Right ventricle myocardium superior (tissue), 1 donor: ENCODE data around the gene CCDC127. TPM values are rescaled to one million over a fixed set of nuclear protein-coding genes. Genes with fewer than 3 reads are reported as not detected.
"Not testable (repeated sequence)": the region's sequence is repeated elsewhere in the genome, so short reads cannot be mapped to it uniquely, and the experiment has no call there.

Experiments
- ATAC-seq: fragments of 200-7000 bp; cut with Tn5 transposase; one replicate; pipeline ENCODE4 v1.9.1; 2020; ENCODE audit warnings: mild to moderate bottlenecking; ENCODE audit not compliant: poor library complexity
- DNase-seq: peaks from one replicate; pipeline ENCODE4 v3.0.0-alpha.2; 2020
- intact Hi-C: fragments of 100-400 bp; cut with DNase I; formaldehyde crosslinking; loops from one replicate; pipeline ENCODE4 v1.11.2; 2022
- total RNA-seq: library from RNA; stranded (reverse); fragmentation: NEBNext Ultra II Directional; extraction: Animal tissue kit (Norgen Biotek cat#: 25700); gene quantifications from one replicate; pipeline ENCODE4 v1.2.1, GENCODE V29; 2021
- donor health status: DM: no; HTN: yes; CAD: no; lungs with severe emphysema.

Gene CCDC127
- total RNA-seq, 1 donor from 2014 or later, result 8.1 TPM

GRCh38 chr5:207599-207998 is 10.4 kb downstream of the CCDC127 start:
- ATAC-seq, result peak; percentile 7

DNA sequence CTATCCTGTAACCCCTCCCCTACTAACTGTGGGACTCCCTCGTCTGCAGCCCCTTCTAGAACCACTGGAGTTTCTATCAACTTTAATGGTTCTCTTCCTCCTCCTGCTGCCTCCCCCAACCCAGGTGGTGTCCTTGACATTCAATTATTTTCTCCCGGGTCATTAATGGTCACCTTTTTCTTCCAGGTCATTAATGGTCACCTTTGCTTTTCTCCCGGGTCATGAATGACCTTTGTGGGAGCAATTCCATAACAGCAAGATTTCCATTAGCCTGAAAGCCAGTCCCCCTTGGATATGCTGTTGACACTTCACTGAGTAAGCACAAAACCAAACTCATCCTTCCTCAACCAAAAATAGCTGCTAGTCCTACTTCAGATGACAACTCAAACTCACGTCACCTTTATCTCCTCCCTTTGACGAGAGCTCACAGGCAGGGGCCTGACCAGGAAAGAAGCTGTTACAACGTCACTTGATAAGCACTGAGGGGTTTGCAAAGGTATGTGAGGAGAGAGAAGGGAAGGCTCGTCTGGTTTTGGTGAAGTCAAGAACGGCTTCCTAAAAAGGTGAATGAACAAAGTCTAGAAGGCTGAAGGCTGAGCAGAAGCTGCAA is 10.9 kb downstream of the CCDC127 start:
- intact Hi-C loops, result no loop called here
- ATAC-seq (peak; percentile 65), DNase-seq (no peak)

More at GRCh38 chr5:207599-207998, 10.4 kb downstream of the CCDC127 start:
- DNase-seq, result no peak
- intact Hi-C loops, result no loop called here

GRCh38 chr5:206406-206805 is 11.5 kb downstream of the CCDC127 start:
- DNase-seq (no peak), ATAC-seq (peak; percentile 92)
- intact Hi-C loops, result no loop called here

DNA sequence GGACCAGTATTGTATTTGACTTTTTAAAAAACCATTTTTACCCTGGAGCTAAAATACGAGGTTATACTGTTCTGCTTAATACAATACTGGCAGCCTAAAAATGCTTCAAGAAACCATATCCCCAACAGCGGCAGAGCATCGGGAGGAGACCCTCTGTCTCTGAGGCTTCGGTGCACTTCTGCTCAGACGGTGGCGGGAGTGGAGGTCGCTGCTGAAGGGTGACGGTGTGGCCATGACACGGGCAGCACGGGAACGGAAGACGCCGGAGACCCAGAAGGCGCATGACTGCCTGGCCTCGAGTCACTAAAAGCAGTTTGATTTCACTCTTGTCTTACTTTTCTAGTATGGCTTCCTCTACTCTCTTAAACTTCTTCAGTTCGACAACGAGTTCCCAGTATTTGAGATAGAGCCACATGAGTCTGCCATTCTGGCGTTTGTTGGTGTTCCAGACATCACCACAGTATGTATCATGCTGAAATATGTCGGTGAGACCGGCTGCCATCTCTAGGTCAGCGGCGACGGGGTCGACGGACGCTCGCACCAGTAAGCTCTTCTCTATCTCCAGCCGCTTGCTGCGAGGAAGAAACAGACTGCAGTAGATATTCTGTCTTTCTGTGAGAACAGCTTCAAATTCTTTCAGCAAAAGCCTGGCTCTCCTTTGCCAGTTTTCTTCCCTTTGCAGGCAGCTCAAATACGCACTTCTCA is 12.8 kb downstream of the CCDC127 start:
- intact Hi-C loops, result no loop called here
- no peak for ATAC-seq
- DNase-seq, result no peak

DNA sequence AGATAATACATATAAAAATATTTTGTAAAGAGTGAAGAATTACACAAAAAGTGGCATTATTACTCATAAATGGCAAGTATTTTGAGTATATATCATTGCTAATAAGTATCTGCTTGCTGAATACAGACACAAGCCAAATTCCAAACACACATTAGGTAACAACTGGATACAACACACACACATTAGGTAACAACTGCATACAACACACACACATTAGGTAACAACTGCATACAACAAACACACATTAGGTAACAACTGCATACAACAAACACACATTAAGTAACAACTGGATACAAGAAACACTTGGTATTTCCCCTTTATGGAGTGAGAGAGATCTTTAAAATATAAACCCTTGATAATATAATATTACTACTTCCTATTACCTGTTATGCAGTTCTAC is 13.5 kb downstream of the CCDC127 start:
- ATAC-seq, result no peak
- intact Hi-C loops, result no loop called here
- DNase-seq, result no peak

DNA sequence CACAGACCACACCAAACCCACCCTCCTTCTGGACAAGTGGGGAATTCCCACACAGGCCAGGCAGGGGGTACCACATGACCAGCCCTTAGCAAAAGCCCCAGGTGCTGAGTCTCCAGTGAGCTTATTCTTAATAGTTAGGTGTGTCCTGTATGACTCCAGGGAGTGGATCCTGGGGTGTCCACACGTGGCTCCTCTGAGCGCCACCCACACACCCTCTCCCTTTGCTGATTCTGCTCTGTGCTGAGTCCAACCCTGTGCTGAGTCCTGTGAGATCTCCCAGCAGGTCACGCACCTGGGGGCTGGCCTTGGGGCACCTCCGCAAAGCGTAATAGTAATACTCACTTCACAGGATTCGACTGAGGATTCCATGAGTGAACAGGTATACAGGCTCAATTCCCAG is 14.0 kb downstream of the CCDC127 start:
- no peak for DNase-seq
- ATAC-seq, result no peak
- intact Hi-C loops, result no loop called here

DNA sequence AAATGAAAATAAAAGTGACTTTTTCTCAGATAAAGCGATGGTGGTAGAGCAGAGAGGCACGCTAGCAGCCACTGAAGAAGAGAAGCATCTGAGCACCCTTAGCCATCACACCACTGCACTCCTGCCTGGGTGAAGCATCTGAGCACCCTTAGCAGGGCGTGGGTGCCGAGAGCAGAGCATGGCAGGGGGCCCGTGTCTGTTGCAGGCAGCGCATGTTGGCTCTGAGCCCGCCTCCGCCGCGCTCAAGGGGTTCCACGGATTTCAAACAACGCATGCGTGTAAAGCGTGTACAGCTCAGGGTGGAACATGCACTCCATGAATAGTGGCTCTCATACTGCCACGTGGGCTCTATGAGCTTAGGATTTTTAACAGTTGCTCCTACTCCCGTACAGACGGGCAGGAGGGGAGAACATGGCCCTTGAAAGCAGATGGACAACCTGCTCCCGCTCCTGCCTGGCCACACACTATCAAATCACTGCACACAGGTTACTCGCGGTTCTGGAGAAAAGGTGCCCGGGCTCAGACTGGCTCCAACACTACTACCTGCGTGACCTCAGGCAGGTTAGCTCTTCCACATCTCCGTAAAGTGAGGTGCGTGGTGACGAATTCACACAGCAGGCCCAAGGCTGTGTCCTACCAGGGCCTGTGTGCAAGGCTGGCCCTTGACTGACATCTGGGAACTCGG is 14.6 kb downstream of the CCDC127 start:
- ATAC-seq (no peak), DNase-seq (no peak)
- intact Hi-C loops, result no loop called here

- intact Hi-C loops, result no loop called here
- DNase-seq (no peak), ATAC-seq (no peak)
These were observed 16.3 kb downstream of the CCDC127 start for GRCh38 chr5:201672-202071.

DNA sequence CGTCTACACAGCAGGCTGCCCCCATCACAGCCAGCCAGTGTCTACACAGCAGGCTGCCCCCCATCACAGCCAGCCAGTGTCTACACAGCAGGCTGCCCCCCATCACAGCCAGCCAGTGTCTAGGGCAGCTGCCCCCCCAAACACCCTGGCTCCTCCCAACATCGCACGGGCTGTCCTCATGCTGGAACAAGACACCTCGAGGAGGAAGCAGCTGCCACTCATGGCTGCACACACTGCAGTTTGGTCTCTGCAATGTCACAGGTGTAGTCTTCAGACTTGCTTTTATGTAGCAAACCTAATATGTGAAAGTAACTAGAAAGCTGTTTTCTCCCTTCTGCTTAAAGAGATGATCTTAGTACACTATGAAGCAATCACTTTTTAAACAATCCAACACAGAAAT is 17.0 kb downstream of the CCDC127 start:
- intact Hi-C loops, result no loop called here
- ATAC-seq (no peak), DNase-seq (no peak)

DNA sequence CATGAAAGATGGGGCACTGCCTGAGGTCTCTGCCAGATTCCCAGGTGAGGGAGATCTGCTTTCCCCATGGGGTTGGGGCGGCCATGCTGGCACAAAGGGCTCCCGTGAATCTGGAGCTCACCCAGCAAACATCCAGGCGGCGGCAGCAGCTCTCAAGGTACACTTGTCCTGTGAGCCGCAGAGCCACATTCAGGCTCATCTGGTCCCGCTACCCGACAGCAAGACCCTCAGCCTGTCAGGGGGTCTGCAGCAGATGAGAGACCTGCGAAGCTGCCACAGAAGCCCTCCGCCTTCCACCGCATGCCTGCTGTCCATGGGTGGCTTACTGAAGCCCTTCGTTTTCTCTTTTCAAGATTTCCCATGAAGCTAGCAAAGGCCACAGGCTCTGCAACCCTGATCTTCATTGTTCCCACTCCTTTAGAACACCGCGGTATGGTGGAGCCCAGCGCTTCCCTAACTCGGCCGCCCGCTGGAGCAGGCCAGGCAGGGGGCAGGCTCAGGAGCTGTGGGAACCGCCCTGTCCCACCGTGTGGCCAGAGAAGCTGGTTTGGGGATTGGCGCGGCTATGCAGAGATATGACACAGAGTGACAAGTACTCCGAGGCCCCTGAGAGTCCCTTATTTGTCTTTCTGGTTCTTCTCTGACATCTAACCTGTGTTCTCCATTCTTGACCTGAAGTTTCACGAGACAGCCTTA is 17.9 kb downstream of the CCDC127 start:
- DNase-seq (no peak), ATAC-seq (peak; percentile 29)
- intact Hi-C loops, result no loop called here

DNA sequence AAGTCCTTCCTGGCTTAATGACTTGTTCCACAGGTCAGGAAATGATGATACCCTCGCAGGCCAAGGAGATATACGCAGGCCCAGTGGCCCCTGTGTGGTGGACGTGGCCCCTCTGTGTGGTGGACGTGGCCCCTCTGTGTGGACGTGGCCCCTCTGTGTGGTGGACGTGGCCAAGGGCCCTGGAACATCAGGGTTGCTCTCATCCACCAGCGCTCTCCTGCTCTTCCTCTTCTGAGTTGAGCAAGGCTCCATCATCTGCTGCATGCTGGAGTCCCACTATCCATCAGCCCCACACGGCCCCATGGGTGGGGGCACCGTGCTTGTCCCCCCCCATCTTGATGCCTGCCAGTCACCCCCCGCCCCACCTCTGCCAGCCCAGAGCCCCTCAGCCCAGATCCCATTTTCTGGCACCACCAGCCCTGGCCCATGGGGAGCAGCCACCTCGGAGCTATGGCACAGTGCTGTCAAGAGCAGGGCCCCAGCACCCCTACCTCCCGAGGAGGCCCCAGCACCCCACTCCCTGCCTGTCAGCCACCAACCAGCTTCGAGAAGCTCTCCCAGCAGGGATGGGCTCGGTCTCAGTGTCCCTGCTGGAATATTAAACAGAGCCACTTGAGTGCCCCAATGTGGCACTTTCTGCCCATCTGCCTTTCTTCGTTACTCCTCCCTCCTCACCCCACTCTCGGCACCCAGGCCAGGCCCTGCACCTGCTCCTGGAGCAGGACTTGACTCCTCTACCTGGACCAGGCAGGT is 18.6 kb downstream of the CCDC127 start:
- intact Hi-C loops, result no loop called here
- DNase-seq (no peak), ATAC-seq (no peak)

GRCh38 chr5:198516-199196 is 19.3 kb downstream of the CCDC127 start:
- no peak for DNase-seq
- ATAC-seq, result no peak
- intact Hi-C loops, result no loop called here

DNA sequence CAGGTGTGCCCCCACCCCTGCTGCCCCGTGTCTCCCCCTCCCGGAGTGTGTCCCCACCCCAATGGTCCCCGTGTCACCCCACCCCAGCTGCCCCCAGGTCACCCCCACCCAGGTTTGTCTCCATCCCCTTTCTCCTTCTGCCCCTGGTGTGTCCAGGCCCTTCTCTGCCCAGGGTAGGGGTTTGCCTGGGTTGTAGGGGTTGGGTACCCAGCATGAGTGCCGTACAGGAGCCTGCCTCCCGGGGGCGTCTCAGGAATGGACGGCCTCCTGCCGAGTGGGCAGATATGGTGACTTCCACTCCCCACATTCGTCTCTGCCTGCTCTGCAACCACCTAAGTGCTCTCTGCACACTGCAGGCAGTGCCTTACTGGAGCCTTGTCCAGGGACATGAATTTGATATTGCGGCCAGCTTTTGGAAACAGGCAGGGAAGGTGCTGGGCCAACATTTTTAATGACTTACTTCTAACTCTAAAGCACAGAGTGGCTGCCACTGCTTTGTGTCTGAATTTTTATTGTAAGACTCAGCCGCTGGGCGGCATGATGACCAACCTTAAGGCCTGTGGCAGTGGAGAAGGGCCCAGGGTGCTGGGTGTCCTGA is 20.0 kb downstream of the CCDC127 start:
- no peak for DNase-seq
- ATAC-seq, result peak; percentile 4
- intact Hi-C loops, result no loop called here

DNA sequence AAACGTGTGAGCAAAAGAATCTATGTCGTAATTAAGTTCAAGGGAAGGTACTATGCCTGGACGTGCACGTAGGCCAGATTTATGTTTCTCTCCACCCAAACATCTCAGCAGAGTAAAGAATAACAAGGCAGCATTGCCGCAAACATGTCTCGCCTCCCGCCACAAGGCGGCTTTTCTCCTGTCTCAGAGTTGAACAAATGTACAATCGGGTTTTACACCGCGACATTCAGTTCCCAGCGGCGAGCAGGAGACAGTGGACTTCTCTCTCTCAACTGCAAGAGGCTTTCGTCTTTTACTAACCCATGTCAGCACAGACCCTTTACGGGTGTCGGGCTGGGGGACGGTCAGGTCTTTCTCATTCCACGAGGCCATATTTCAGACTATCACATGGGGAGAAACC is 20.9 kb downstream of the CCDC127 start:
- ATAC-seq, intact Hi-C loops, DNase-seq: not testable (repeated sequence)

- ATAC-seq (no peak), DNase-seq (no peak)
- intact Hi-C loops, result no loop called here
These were observed 21.6 kb downstream of the CCDC127 start for GRCh38 chr5:196350-196749.

DNA sequence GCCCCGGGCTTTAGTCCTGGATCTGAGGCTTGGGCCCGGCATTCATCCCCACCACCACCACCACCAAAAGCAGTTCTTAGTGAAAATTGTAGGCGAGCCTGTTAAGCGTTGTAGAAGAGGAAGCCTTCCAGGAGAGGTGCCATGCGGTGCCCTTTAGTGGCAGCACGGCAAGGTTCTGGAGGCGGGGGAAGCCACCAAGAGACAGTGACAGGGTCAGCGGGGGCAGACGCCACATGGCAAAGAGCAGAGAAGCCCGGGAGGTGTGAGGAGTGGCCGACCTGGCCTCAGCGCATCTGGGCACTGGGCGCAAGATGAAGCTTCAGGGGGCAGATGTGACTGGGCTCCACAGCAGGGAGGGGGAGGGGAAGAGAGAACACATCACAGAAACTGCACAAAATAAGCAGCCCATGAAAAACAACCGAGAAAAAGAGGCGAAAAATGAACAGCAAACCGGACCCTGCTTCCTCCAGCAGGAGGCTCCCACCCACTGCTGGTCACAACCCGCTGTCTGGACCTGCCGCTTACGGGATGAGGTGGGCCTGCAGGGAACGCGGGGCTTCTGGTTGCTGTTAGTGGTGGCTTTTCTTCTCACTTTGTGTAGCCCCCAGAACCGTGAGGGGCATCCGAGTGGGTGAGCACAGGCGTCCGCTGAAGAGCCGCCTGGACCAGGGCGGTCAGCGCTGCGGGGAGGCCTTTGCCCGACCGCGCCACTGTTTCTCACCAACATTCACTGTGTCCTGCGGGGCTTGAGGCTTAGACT is 22.4 kb downstream of the CCDC127 start:
- intact Hi-C loops, result no loop called here
- ATAC-seq (no peak), DNase-seq (no peak)

- ATAC-seq (no peak), DNase-seq (no peak)
- intact Hi-C loops, result no loop called here
These were observed 23.2 kb downstream of the CCDC127 start for GRCh38 chr5:194603-195209.
